ENCODE measurements around the gene UPF1. TPM values are rescaled to one million over a fixed set of nuclear protein-coding genes. Genes with fewer than 3 reads are reported as not detected.

The UPF1 gene
- total RNA-seq, 1 donor from 2014 or later, result 46.3 TPM

- Mint-ChIP-seq H3K27ac (ENCODE audit: unreplicated experiment) (no peak overlapping the region), H3K36me3 (ENCODE audit: unreplicated experiment) (no peaks in the 10 kb centered on the region), H3K27me3 (ENCODE audit: unreplicated experiment) (peaks cover 4% of the 10 kb centered on the region), H3K9me3 (ENCODE audit: unreplicated experiment) (peaks cover 10% of the 10 kb centered on the region), H3K4me1 (ENCODE audit: low read depth, unreplicated experiment) (peaks cover 1% of the 10 kb centered on the region), H3K4me3 (ENCODE audit: unreplicated experiment) (no peak overlapping the region)
- DNase-seq, result no peak
- TF ChIP-seq CTCF (IDR thresholded peaks at IDR 0.05; ENCODE audit: partially characterized antibody, unreplicated experiment), result no peak
These were observed 31.4 kb downstream of the UPF1 start for GRCh38 chr19:18862976-18863842.

DNA sequence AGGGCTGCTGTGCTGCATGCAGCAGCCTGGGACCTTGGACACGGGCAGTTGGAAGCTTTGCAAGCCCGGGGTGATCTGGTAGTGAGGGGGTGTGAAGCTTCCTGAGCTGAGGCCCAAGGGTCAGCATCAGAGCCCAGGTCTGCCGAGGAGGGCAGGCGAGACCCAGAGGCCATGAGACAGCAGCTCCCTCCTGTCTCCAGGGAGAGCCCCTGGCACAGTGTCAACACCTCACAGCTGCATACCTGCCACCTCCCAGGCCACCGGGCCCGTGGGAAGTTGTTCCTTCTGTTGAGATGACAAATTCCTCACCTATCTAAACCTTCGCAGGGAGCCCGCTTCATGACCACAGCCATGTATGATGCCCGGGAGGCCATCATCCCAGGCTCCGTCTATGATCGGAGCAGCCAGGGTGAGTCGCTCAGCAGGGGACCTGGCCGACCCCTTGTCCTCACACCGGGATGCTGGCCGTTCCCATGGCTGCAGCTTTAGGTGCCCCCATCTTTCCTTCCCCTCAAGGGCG is 32.1 kb downstream of the UPF1 start:
- TF ChIP-seq CTCF (IDR thresholded peaks at IDR 0.05; ENCODE audit: partially characterized antibody, unreplicated experiment), result no peak
- DNase-seq, result no peak
- H3K27me3 Mint-ChIP-seq (ENCODE audit: unreplicated experiment), result peaks cover 6% of the 10 kb centered on the region
- H3K4me1 Mint-ChIP-seq (ENCODE audit: low read depth, unreplicated experiment), result peaks cover 1% of the 10 kb centered on the region
- no peak overlapping the region for H3K27ac Mint-ChIP-seq (ENCODE audit: unreplicated experiment)
- H3K36me3 Mint-ChIP-seq (ENCODE audit: unreplicated experiment), result no peaks in the 10 kb centered on the region
- H3K9me3 Mint-ChIP-seq (ENCODE audit: unreplicated experiment), result peaks cover 11% of the 10 kb centered on the region
- H3K4me3 Mint-ChIP-seq (ENCODE audit: unreplicated experiment), result no peak overlapping the region

DNA sequence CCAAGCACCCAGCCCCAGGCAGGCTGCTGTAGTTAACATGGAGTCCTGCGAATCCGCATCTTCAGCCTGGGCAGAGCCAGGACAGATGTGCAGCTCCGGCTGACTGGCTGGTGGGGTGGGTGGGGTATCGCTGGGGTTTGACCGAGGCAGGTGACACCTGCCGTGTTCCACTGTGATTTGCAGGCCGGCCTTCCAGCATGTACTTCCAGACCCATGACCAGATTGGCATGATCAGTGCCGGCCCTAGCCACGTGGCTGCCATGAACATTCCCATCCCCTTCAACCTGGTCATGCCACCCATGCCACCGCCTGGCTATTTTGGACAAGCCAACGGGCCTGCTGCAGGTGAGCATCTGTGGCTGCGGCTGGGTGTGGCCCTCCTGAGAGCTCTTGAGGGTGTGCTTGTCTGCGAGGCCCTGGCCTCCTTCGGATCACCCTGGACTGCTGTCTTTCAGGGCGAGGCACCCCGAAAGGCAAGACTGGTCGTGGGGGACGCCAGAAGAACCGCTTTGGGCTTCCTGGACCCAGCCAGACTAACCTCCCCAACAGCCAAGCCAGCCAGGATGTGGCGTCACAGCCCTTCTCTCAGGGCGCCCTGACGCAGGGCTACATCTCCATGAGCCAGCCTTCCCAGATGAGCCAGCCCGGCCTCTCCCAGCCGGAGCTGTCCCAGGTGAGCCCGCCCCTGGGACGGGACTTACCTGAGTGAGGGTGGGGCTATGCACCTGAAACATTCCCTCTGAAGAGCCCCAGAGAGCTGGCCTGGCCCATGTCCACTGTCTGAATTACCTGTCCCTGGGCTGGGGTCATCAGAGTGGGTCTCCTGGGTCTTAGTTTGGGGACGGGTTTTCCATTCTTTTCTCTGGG is 33.6 kb downstream of the UPF1 start:
- H3K4me1 Mint-ChIP-seq (ENCODE audit: low read depth, unreplicated experiment), result peaks cover 1% of the 10 kb centered on the region

GRCh38 chr19:18865973-18866799 is 34.4 kb downstream of the UPF1 start:
- Mint-ChIP-seq H3K9me3 (ENCODE audit: unreplicated experiment) (peaks cover 8% of the 10 kb centered on the region), H3K27me3 (ENCODE audit: unreplicated experiment) (peaks cover 9% of the 10 kb centered on the region), H3K4me1 (ENCODE audit: low read depth, unreplicated experiment) (peaks cover 1% of the 10 kb centered on the region), H3K27ac (ENCODE audit: unreplicated experiment) (no peak overlapping the region), H3K36me3 (ENCODE audit: unreplicated experiment) (no peaks in the 10 kb centered on the region), H3K4me3 (ENCODE audit: unreplicated experiment) (no peak overlapping the region)
- peak; percentile 86 for DNase-seq
- peak; percentile 97 for TF ChIP-seq CTCF (IDR thresholded peaks at IDR 0.05; ENCODE audit: partially characterized antibody, unreplicated experiment)

More for the DNA sequence above, 33.6 kb downstream of the UPF1 start:
- no peak for DNase-seq
- H3K36me3 Mint-ChIP-seq (ENCODE audit: unreplicated experiment), result no peaks in the 10 kb centered on the region
- no peak for TF ChIP-seq CTCF (IDR thresholded peaks at IDR 0.05; ENCODE audit: partially characterized antibody, unreplicated experiment)
- H3K9me3 Mint-ChIP-seq (ENCODE audit: unreplicated experiment), result peaks cover 11% of the 10 kb centered on the region
- H3K4me3 Mint-ChIP-seq (ENCODE audit: unreplicated experiment), result no peak overlapping the region
- peaks cover 6% of the 10 kb centered on the region for H3K27me3 Mint-ChIP-seq (ENCODE audit: unreplicated experiment)
- no peak overlapping the region for H3K27ac Mint-ChIP-seq (ENCODE audit: unreplicated experiment)

All from glutamatergic neuron (in vitro differentiated cells).